HG03565 (cell line): ENCODE data around the gene CAGE1.

ENCODE experiments used
- ATAC-seq: cut with Tn5 transposase; IDR thresholded peaks from one replicate; pipeline ENCODE4 v1.9.1; 2021; ENCODE audit warnings: mild to moderate bottlenecking, moderate library complexity; ENCODE audit not compliant: unreplicated experiment

Gene CAGE1

GRCh38 chr6:7389451-7390225 is at the start of gene CAGE1, which contains the start of gene RIOK1:
Gene CAGE1, minus strand, starts transcription at chr6:7389742. Its CDS starts 2,569 bp downstream, at chr6:7387173.
Gene RIOK1, plus strand, starts transcription at chr6:7389808. Its CDS starts 195 bp downstream, at chr6:7390003.
- ATAC-seq: peak; percentile 86

GRCh38 chr6:7439228-7439627 is 49.7 kb upstream of the CAGE1 start:
- no peak for ATAC-seq

GRCh38 chr6:7438011-7438410 is 48.5 kb upstream of the CAGE1 start:
- no peak for ATAC-seq

DNA sequence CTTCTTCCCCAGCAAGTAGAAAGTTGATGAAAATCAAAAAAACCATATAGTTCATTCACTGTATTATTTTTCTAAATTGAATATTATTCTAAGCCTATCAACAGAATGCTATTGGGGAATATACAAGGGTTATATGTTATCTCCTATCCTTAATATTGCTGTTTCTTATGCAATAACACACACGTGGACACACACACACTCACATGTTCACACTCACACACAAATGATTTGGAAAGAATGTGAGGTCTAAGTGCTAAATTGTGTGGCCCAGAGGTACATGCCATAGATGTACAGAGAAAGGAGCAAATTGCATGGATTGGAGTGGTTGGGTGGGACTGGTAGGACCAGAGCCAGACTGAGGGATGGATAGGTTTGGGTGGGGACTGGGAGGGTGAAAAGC is 45.1 kb upstream of the CAGE1 start:
- ATAC-seq: no peak

- no peak for ATAC-seq
Measured at GRCh38 chr6:7433121-7433617, 43.6 kb upstream of the CAGE1 start.

DNA sequence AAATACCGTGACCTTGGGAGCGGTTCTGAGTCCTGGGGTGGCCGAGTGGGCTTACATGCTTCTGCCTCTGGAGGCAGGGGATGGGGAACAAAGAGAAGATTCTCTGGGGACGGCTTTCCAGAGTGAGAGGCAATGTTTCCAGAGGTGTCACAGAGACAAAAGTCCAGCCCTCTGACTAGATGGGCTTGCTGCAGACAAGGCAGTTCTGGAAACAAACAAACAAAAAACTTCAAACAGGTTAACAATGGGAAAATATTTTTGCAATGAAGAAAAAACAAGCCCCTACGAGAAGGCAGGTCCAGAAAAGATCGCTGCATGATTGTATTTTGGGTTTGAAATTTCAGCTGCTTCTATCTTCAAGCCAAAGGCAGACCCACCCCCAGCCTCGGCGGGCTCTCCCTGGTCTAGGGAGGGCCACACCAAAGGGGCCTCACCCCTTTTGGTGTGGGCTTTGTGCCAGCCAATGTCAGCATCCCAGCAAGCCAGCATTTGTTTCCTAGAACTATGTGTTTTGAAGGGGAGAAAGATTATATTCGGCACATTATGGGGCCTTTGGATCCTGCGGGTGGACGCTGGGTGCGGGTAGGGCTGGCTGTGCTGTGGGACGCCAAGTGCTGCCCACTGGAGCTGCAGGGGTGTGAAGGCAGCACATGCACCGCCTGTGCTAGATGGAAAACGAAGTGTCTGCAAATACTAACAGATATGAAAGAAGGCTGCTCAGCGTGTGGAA is 43.0 kb upstream of the CAGE1 start:
- no peak for ATAC-seq

DNA sequence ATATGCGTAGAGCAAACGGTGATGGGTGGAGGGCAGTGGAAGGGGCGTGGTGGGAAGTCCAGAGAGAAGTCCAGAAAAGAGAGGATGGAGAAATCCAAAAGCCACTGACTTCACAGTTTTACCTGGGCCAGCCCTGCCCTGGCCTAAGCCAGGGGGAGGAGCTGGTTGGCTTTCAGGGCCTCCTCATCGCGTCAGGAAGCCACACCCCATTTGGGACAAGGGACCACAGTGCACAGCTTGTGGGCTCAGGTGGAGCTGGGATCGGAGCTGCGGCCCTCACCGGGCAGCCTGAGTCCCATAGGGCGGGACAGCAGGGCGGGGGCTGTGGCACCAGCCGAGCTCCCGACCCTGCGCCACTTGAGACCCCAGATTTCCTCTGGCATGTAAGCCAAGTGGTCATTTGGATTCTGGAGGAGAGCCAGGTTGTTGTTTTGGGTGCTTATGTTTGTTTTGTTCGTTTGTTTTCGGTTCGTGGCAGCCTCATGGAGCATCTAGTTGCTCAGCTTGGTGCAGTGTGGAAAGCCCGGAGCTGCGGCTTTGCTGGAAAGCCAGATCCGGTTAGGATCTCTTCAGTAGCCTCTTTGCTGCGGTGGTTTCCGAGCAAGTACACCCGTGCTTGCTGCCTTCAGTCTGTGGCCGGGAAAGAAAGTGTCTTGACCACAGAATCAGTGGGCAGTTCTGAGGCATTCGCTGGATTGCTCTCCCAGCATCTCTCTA is 42.3 kb upstream of the CAGE1 start:
- no peak for ATAC-seq

DNA sequence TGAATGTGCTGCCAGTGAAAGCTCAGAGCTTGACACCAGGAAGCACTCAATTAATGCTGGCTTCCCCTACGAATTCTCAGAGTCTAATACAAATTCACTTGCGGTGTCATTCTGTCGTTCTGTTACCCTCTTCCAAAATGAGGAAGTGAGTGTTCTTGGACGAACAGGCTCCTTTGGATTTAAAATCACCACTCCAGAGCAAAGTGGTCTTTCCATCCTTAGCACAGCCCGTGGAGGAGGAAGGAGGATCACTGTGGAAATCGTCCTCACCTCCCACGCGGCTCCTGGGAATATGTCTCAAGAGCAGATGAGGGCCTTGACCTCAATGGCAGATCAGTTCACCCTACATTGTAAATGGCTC is 41.8 kb upstream of the CAGE1 start:
- ATAC-seq: no peak

GRCh38 chr6:7426447-7427169 is 37.1 kb upstream of the CAGE1 start:
- no peak for ATAC-seq

DNA sequence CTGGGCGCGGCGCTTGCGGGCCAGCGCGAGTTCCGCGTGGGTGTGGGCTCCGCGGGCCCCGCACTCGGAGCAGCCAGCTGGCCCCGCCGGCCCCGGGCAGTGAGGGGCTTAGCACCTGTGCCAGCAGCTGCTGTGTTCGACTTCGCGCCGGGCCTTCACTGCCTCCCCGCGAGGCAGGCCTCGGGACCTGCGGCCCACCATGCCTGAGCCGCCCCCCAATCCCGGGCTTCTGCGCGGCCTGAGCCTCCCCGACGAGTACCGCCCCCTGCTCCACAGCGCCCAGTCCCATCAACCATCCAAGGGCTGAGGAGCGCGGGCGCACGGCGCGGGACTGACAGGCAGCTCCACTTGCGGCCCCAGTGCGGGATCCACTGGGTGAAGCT is 36.3 kb upstream of the CAGE1 start:
- no peak for ATAC-seq

GRCh38 chr6:7424967-7425807 is 35.6 kb upstream of the CAGE1 start:
- no peak for ATAC-seq

DNA sequence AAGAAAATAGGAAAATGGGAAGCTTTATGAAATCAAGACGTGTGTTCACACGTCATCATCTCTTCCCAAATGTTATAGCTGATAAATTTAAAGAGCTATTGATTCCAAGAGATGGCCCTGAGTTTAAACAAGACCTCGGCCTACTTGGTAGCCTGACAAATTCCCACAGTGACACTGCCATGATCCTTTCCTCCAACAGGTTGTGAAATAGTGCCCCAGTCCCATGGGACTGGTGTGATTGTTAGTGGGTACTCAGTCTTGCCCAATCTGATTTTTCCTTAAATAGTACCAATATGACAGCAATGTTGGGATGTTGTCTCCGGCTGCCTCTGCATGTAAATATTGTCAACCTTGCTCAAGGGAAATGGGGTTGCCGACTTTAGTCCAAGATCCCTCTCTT is 34.5 kb upstream of the CAGE1 start:
- ATAC-seq: no peak

DNA sequence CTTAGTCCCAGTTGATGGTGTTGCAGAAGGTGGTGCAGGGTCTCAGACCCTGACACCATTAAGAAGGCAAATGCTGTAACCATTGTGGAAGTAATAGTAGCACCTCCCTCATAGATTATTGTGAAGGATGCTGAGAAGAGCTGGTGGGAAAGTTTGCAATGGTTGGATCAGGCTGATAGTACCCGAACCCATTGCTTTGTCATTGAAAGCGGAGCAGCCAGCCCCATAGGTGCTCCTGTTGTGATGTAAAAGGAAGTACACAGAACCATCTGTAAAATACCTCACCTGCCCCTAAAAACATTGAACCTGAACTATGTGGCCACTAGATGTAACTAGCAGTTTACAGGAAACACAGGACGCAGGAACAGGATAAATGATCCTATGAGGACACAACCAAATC is 31.5 kb upstream of the CAGE1 start:
- no peak for ATAC-seq

DNA sequence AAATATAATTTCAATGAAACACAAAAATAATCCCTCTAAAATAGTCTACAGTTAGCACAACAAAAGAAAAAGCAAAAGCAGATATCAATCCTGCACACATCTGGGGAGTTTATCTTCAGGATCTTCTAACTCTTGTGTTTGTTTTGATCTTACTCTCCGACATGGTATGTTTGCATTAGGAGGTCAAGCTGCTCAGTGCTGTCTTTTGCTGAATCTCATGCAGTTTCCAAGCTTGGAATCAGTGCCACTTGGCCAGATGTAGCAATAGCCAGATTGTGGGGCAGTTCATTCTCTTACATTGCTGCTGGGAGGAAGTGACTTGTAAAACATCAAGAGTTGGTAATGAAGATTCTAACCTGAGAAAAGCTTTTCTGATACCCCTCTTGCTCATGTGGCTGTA is 29.5 kb upstream of the CAGE1 start:
- no peak for ATAC-seq

DNA sequence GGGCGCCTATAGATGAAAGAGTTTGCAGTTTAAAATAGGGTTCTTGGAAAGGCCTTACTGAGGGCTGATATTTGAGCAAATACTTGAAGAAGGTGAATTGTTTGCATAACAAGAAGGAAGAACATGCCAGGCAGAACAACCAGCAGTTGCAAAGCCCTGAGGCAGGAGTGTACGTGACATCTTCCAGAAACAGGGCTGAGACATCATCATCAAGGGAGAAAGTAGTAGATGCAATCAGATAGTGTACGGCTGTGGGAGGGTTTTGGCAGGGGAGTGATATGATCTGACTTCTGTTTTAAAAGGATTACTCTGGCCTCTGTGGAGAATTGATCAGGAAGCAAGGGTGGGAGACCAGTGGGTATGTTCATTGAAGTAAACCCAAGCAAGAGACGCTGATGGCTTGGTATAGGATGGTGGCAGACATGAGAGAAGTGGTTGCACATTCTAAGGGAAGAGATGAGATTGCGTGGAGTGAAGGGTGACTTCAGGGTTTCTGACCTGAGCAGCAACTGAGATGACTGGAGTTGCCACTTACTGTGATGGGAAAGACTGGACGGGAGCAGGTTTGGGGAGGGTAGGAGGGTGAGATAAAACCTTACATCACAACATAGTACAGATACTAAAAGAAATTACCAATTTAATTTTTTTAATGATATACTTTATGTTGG is 28.8 kb upstream of the CAGE1 start:
- ATAC-seq: no peak

GRCh38 chr6:7417684-7418083 is 28.1 kb upstream of the CAGE1 start:
- ATAC-seq: no peak

GRCh38 chr6:7414811-7415210 is 25.3 kb upstream of the CAGE1 start:
- ATAC-seq: no peak

- ATAC-seq: no peak
Measured at GRCh38 chr6:7413151-7413823, 23.7 kb upstream of the CAGE1 start.

- ATAC-seq: no peak
Measured at GRCh38 chr6:7411328-7411727, 21.8 kb upstream of the CAGE1 start.
